Measurements from ENCODE around the gene LSM12.
"Not testable (repeated sequence)": the region's sequence is repeated elsewhere in the genome, so short reads cannot be mapped to it uniquely, and the experiment has no call there.

LSM12 gene

GRCh38 chr17:44059101-44059892 is 7.2 kb downstream of the LSM12 start:
- POLR2A ChIA-PET: no interaction called here
- H3K9me3 ChIP-seq (ENCODE audit: control extremely low read depth in 1 of 5, control insufficient read depth in 4 of 5, insufficient read depth in 2 of 5, low read depth in 1 of 5, low read length in 4 of 5): no peaks in the 10 kb centered on the region
- no peak overlapping the region for H3K27ac ChIP-seq (ENCODE audit: insufficient read depth in 1 of 2, low read depth in 1 of 2, low read length in 2 of 2, poor library complexity in 1 of 2, severe bottlenecking in 2 of 2)
- H3K27me3 ChIP-seq (replicated peaks in 2 of 5; ENCODE audit: control insufficient read depth in 4 of 5, insufficient read depth in 5 of 5, low read length in 4 of 5): no peaks in the 10 kb centered on the region
- H3K4me1 ChIP-seq (ENCODE audit: control extremely low read depth in 1 of 4, control insufficient read depth in 4 of 4, insufficient read depth in 4 of 4, low read length in 3 of 4): no peaks in the 10 kb centered on the region
- CTCF ChIA-PET: interaction anchor here (0.8 to 1.8 kb wide), 4 partner anchors 9 to 57 kb away, joined by 3 to 8 read pairs (median 4); no protein-coding TSS in a partner anchor
- H3K36me3 ChIP-seq (ENCODE audit: control insufficient read depth in 4 of 4, insufficient read depth in 4 of 4, low read length in 3 of 4): peaks cover 3 to 65% (median 33%) of the 10 kb centered on the region in 4 experiments
- 94% methylated on average over 5 of the region's 14 CpGs for WGBS (ENCODE audit: insufficient coverage)
- no peak for DNase-seq
- H3K4me3 ChIP-seq (ENCODE audit: control insufficient read depth in 1 of 7, extremely low read depth in 1 of 7, insufficient read depth in 4 of 7, low read depth in 2 of 7, low read length in 6 of 7): no peak overlapping the region

- POLR2A ChIA-PET: no interaction called here
- H3K27ac ChIP-seq (ENCODE audit: insufficient read depth in 1 of 2, low read depth in 1 of 2, low read length in 2 of 2, poor library complexity in 1 of 2, severe bottlenecking in 2 of 2): no peak overlapping the region
- H3K27me3 ChIP-seq (replicated peaks in 2 of 5; ENCODE audit: control insufficient read depth in 4 of 5, insufficient read depth in 5 of 5, low read length in 4 of 5): no peaks in the 10 kb centered on the region
- CTCF ChIA-PET: no interaction called here
- peak in 1 of 3 donors; percentile 13 for DNase-seq
- H3K4me3 ChIP-seq (ENCODE audit: control insufficient read depth in 1 of 7, extremely low read depth in 1 of 7, insufficient read depth in 4 of 7, low read depth in 2 of 7, low read length in 6 of 7): no peak overlapping the region
- peaks cover 0 to 8% (median 2%) of the 10 kb centered on the region in 4 experiments for H3K4me1 ChIP-seq (ENCODE audit: control extremely low read depth in 1 of 4, control insufficient read depth in 4 of 4, insufficient read depth in 4 of 4, low read length in 3 of 4)
- no peaks in the 10 kb centered on the region for H3K9me3 ChIP-seq (ENCODE audit: control extremely low read depth in 1 of 5, control insufficient read depth in 4 of 5, insufficient read depth in 2 of 5, low read depth in 1 of 5, low read length in 4 of 5)
- 18% methylated on average over 1 of the region's 3 CpGs for WGBS (ENCODE audit: insufficient coverage)
- H3K36me3 ChIP-seq (ENCODE audit: control insufficient read depth in 4 of 4, insufficient read depth in 4 of 4, low read length in 3 of 4): peaks cover 14 to 64% (median 34%) of the 10 kb centered on the region in 4 experiments
Measured at GRCh38 chr17:44053125-44053872, 13.2 kb downstream of the LSM12 start.

- Histone ChIP-seq H3K27me3 (replicated peaks in 2 of 5; ENCODE audit: control insufficient read depth in 4 of 5, insufficient read depth in 5 of 5, low read length in 4 of 5) (no peaks in the 10 kb centered on the region), H3K4me3 (ENCODE audit: control insufficient read depth in 1 of 7, extremely low read depth in 1 of 7, insufficient read depth in 4 of 7, low read depth in 2 of 7, low read length in 6 of 7) (no peak overlapping the region), H3K9me3 (ENCODE audit: control extremely low read depth in 1 of 5, control insufficient read depth in 4 of 5, insufficient read depth in 2 of 5, low read depth in 1 of 5, low read length in 4 of 5) (no peaks in the 10 kb centered on the region), H3K4me1 (ENCODE audit: control extremely low read depth in 1 of 4, control insufficient read depth in 4 of 4, insufficient read depth in 4 of 4, low read length in 3 of 4) (peaks cover 0 to 8% (median 2%) of the 10 kb centered on the region in 4 experiments), H3K36me3 (ENCODE audit: control insufficient read depth in 4 of 4, insufficient read depth in 4 of 4, low read length in 3 of 4) (peaks cover 14 to 58% (median 34%) of the 10 kb centered on the region in 4 experiments), H3K27ac (ENCODE audit: insufficient read depth in 1 of 2, low read depth in 1 of 2, low read length in 2 of 2, poor library complexity in 1 of 2, severe bottlenecking in 2 of 2) (no peak overlapping the region)
- 94% methylated on average over 7 of the region's 9 CpGs for WGBS (ENCODE audit: insufficient coverage)
- DNase-seq: no peak
- POLR2A ChIA-PET: no interaction called here
- CTCF ChIA-PET: interaction anchor here (1.2 to 2.3 kb wide), 4 partner anchors 9 to 23 kb away, joined by 3 to 10 read pairs (median 6); no protein-coding TSS in a partner anchor
Measured at GRCh38 chr17:44049294-44050060, 17.0 kb downstream of the LSM12 start.

- DNase-seq; H3K27ac ChIP-seq (ENCODE audit: insufficient read depth in 1 of 2, low read depth in 1 of 2, low read length in 2 of 2, poor library complexity in 1 of 2, severe bottlenecking in 2 of 2); H3K4me1 ChIP-seq (ENCODE audit: control extremely low read depth in 1 of 4, control insufficient read depth in 4 of 4, insufficient read depth in 4 of 4, low read length in 3 of 4); H3K4me3 ChIP-seq (ENCODE audit: control insufficient read depth in 1 of 7, extremely low read depth in 1 of 7, insufficient read depth in 4 of 7, low read depth in 2 of 7, low read length in 6 of 7); CTCF ChIA-PET; H3K9me3 ChIP-seq (ENCODE audit: control extremely low read depth in 1 of 5, control insufficient read depth in 4 of 5, insufficient read depth in 2 of 5, low read depth in 1 of 5, low read length in 4 of 5); H3K27me3 ChIP-seq (replicated peaks in 2 of 5; ENCODE audit: control insufficient read depth in 4 of 5, insufficient read depth in 5 of 5, low read length in 4 of 5): not testable (repeated sequence)
- POLR2A ChIA-PET: interaction anchor here (1.1 kb wide), 1 partner anchor 11 kb away, joined by 3 read pairs; no protein-coding TSS in a partner anchor
- WGBS (ENCODE audit: insufficient coverage): 80% methylated on average over 3 of the region's 7 CpGs
- peaks cover 9 to 53% (median 25%) of the 10 kb centered on the region in 4 experiments for H3K36me3 ChIP-seq (ENCODE audit: control insufficient read depth in 4 of 4, insufficient read depth in 4 of 4, low read length in 3 of 4)
Measured at GRCh38 chr17:44046893-44047292, 19.6 kb downstream of the LSM12 start.

- no peak for DNase-seq
- Histone ChIP-seq H3K4me1 (ENCODE audit: control extremely low read depth in 1 of 4, control insufficient read depth in 4 of 4, insufficient read depth in 4 of 4, low read length in 3 of 4) (peaks cover 0 to 2% (median 0%) of the 10 kb centered on the region in 4 experiments), H3K36me3 (ENCODE audit: control insufficient read depth in 4 of 4, insufficient read depth in 4 of 4, low read length in 3 of 4) (peaks cover 7 to 47% (median 17%) of the 10 kb centered on the region in 4 experiments), H3K4me3 (ENCODE audit: control insufficient read depth in 1 of 7, extremely low read depth in 1 of 7, insufficient read depth in 4 of 7, low read depth in 2 of 7, low read length in 6 of 7) (no peak overlapping the region), H3K27ac (ENCODE audit: insufficient read depth in 1 of 2, low read depth in 1 of 2, low read length in 2 of 2, poor library complexity in 1 of 2, severe bottlenecking in 2 of 2) (no peak overlapping the region), H3K27me3 (replicated peaks in 2 of 5; ENCODE audit: control insufficient read depth in 4 of 5, insufficient read depth in 5 of 5, low read length in 4 of 5) (no peaks in the 10 kb centered on the region), H3K9me3 (ENCODE audit: control extremely low read depth in 1 of 5, control insufficient read depth in 4 of 5, insufficient read depth in 2 of 5, low read depth in 1 of 5, low read length in 4 of 5) (no peaks in the 10 kb centered on the region)
- no CpG with 5 or more reads among the region's 4 CpGs for WGBS (ENCODE audit: insufficient coverage)
- POLR2A ChIA-PET: no interaction called here
- CTCF ChIA-PET: interaction anchor here (1.1 to 2.6 kb wide), 3 partner anchors 31 to 123 kb away, joined by 3 to 8 read pairs (median 3); partner anchors contain the start of gene TMEM101
Measured at GRCh38 chr17:44045486-44045885, 21.0 kb downstream of the LSM12 start.

- ChIA-PET CTCF (interaction anchor here (0.6 to 3.9 kb wide), 8 partner anchors 12 to 601 kb away, joined by 3 to 15 read pairs (median 6); partner anchors contain the start of gene HDAC5), POLR2A (interaction anchor here (0.6 kb wide), 1 partner anchor 198 kb away, joined by 3 read pairs; no protein-coding TSS in a partner anchor)
- no peak overlapping the region for H3K4me3 ChIP-seq (ENCODE audit: control insufficient read depth in 1 of 7, extremely low read depth in 1 of 7, insufficient read depth in 4 of 7, low read depth in 2 of 7, low read length in 6 of 7)
- no peak for DNase-seq
- peaks cover 0 to 2% (median 0%) of the 10 kb centered on the region in 4 experiments for H3K4me1 ChIP-seq (ENCODE audit: control extremely low read depth in 1 of 4, control insufficient read depth in 4 of 4, insufficient read depth in 4 of 4, low read length in 3 of 4)
- H3K27me3 ChIP-seq (replicated peaks in 2 of 5; ENCODE audit: control insufficient read depth in 4 of 5, insufficient read depth in 5 of 5, low read length in 4 of 5): no peaks in the 10 kb centered on the region
- peaks cover under 1 to 47% (median 14%) of the 10 kb centered on the region in 4 experiments for H3K36me3 ChIP-seq (ENCODE audit: control insufficient read depth in 4 of 4, insufficient read depth in 4 of 4, low read length in 3 of 4)
- H3K27ac ChIP-seq (ENCODE audit: insufficient read depth in 1 of 2, low read depth in 1 of 2, low read length in 2 of 2, poor library complexity in 1 of 2, severe bottlenecking in 2 of 2): no peak overlapping the region
- WGBS (ENCODE audit: insufficient coverage): no CpG with 5 or more reads among the region's 1 CpG
- no peaks in the 10 kb centered on the region for H3K9me3 ChIP-seq (ENCODE audit: control extremely low read depth in 1 of 5, control insufficient read depth in 4 of 5, insufficient read depth in 2 of 5, low read depth in 1 of 5, low read length in 4 of 5)
Measured at GRCh38 chr17:44044071-44044470, 22.4 kb downstream of the LSM12 start.

Data from common myeloid progenitor, CD34-positive (primary cell).